Neural progenitor cell (in vitro differentiated cells): Measurements from ENCODE around the gene RALGDS. TPM values are rescaled to one million over a fixed set of nuclear protein-coding genes. Genes with fewer than 3 reads are reported as not detected.

ENCODE experiments used
- DNase-seq: peaks from one replicate; pipeline ENCODE4 v3.0.0-alpha.2; 2016; ENCODE audit warnings: low spot score
- H2AFZ ChIP-seq: fragments of 200-600 bp; sonication (generic); replicated peaks from 2 replicates; pipeline ENCODE4 v1.6.1; 2016; ENCODE audit warnings: antibody characterized with exemption
- H3F3A ChIP-seq: fragments of 200-600 bp; sonication (generic); 2 replicates; pipeline ENCODE4 v1.6.1; 2016; ENCODE audit warnings: antibody characterized with exemption, low read depth
- H3K27ac ChIP-seq: fragments of 200-600 bp; sonication (generic); 2 replicates; pipeline ENCODE4 v1.5.1; 2016; ENCODE audit warnings: mild to moderate bottlenecking
- H3K27me3 ChIP-seq: fragments of 200-600 bp; sonication (generic); 2 replicates; pipeline ENCODE4 v1.6.1; 2016; ENCODE audit warnings: mild to moderate bottlenecking, moderate library complexity
- H3K36me3 ChIP-seq: fragments of 200-600 bp; sonication (generic); 2 replicates; pipeline ENCODE4 v1.5.1; 2016
- H3K4me1 ChIP-seq: fragments of 200-600 bp; sonication (generic); 2 replicates; pipeline ENCODE4 v1.6.1; 2016; ENCODE audit warnings: mixed run types
- H3K4me2 ChIP-seq: fragments of 200-600 bp; sonication (generic); 2 replicates; pipeline ENCODE4 v1.6.1; 2016
- H3K4me3 ChIP-seq: fragments of 200-600 bp; sonication (generic); 2 replicates; pipeline ENCODE4 v1.5.1; 2016
- H3K79me2 ChIP-seq: fragments of 200-600 bp; sonication (generic); 2 replicates; pipeline ENCODE4 v1.6.1; 2016; ENCODE audit warnings: low read depth
- H3K9ac ChIP-seq: fragments of 200-600 bp; sonication (generic); 2 replicates; pipeline ENCODE4 v1.6.1; 2016
- H3K9me3 ChIP-seq: fragments of 200-600 bp; sonication (generic); 2 replicates; pipeline ENCODE4 v1.5.1; 2016; ENCODE audit warnings: low read depth
- H4K20me1 ChIP-seq: fragments of 200-600 bp; sonication (generic); 2 replicates; pipeline ENCODE4 v1.6.1; 2016; ENCODE audit warnings: low read depth
- H3K27ac Mint-ChIP-seq: 3 replicates; pipeline ENCODE4 v1.8.0; 2021; ENCODE audit warnings: mixed read lengths
- H3K27me3 Mint-ChIP-seq: 2 replicates; pipeline ENCODE4 v1.8.0; 2022; ENCODE audit warnings: low read depth, mild to moderate bottlenecking, inconsistent platforms, moderate library complexity, mixed read lengths; ENCODE audit not compliant: insufficient read depth
- H3K36me3 Mint-ChIP-seq: 3 replicates; pipeline ENCODE4 v1.8.0; 2021; ENCODE audit warnings: mixed read lengths
- H3K4me1 Mint-ChIP-seq: 3 replicates; pipeline ENCODE4 v1.8.0; 2021; ENCODE audit warnings: mixed read lengths
- H3K4me3 Mint-ChIP-seq: 3 replicates; pipeline ENCODE4 v1.8.0; 2021; ENCODE audit warnings: mild to moderate bottlenecking, moderate library complexity, mixed read lengths
- H3K9me3 Mint-ChIP-seq: 3 replicates; pipeline ENCODE4 v1.8.0; 2020; ENCODE audit warnings: mixed read lengths
- CTCF ChIP-seq: fragments of 200-600 bp; sonication (generic); IDR thresholded peaks from 2 replicates; pipeline ENCODE4 v1.5.1; 2017; ENCODE audit warnings: antibody characterized with exemption, mild to moderate bottlenecking
- EZH2 ChIP-seq: fragments of 200-600 bp; sonication (generic); IDR thresholded peaks from 2 replicates; pipeline ENCODE4 v1.6.1; 2017; ENCODE audit warnings: antibody characterized with exemption, mild to moderate bottlenecking, moderate library complexity
- EZH2phosphoT487 ChIP-seq: fragments of 200-600 bp; sonication (generic); IDR thresholded peaks from 2 replicates; pipeline ENCODE4 v1.6.1; 2017; ENCODE audit warnings: antibody characterized with exemption
- total RNA-seq: library from RNA; depleted of rRNA; stranded (reverse); fragments of >200 nt; gene quantifications from 2 replicates; pipeline ENCODE4 v1.2.3, GENCODE V29; 2015; ENCODE audit warnings: low replicate concordance

Gene RALGDS
- total RNA-seq, 1 donor from 2014 or later: 24.1 TPM

GRCh38 chr9:133119103-133119845 is 1.8 kb downstream of the RALGDS start:
- Mint-ChIP-seq H3K4me1 (peaks cover 56% of the 10 kb centered on the region), H3K27ac (peak overlapping the region; percentile 89)

GRCh38 chr9:133118568-133118967 is 2.5 kb downstream of the RALGDS start:
- Mint-ChIP-seq H3K27ac (peak overlapping the region; percentile 89), H3K27me3 (peaks cover 11% of the 10 kb centered on the region), H3K9me3 (no peaks in the 10 kb centered on the region), H3K36me3 (no peaks in the 10 kb centered on the region), H3K4me1 (peaks cover 52% of the 10 kb centered on the region), H3K4me3 (peak overlapping the region; percentile 68)
- Histone ChIP-seq H3K4me3 (no peak overlapping the region), H3K4me1 (peaks cover 37% of the 10 kb centered on the region), H3K27me3 (no peaks in the 10 kb centered on the region), H4K20me1 (peaks cover 96% of the 10 kb centered on the region), H3K9ac (no peak overlapping the region), H2AFZ (no peak overlapping the region), H3F3A (peaks cover 35% of the 10 kb centered on the region), H3K79me2 (peaks cover 30% of the 10 kb centered on the region), H3K9me3 (no peaks in the 10 kb centered on the region), H3K36me3 (no peaks in the 10 kb centered on the region), H3K4me2 (peak overlapping the region; percentile 100), H3K27ac (no peak overlapping the region)
- TF ChIP-seq EZH2phosphoT487 (no peak), CTCF (no peak), EZH2 (no peak)
- DNase-seq: no peak

More at GRCh38 chr9:133119103-133119845, 1.8 kb downstream of the RALGDS start:
- H3K36me3 Mint-ChIP-seq: no peaks in the 10 kb centered on the region
- Histone ChIP-seq H3K4me3 (peak overlapping the region; percentile 93), H3K4me2 (peak overlapping the region; percentile 100), H3K27ac (no peak overlapping the region), H3K36me3 (no peaks in the 10 kb centered on the region), H3F3A (peaks cover 38% of the 10 kb centered on the region), H4K20me1 (peaks cover 94% of the 10 kb centered on the region), H3K4me1 (peaks cover 30% of the 10 kb centered on the region), H2AFZ (no peak overlapping the region), H3K9ac (no peak overlapping the region), H3K27me3 (no peaks in the 10 kb centered on the region), H3K9me3 (no peaks in the 10 kb centered on the region), H3K79me2 (peaks cover 30% of the 10 kb centered on the region)
- peak overlapping the region; percentile 84 for H3K4me3 Mint-ChIP-seq
- no peaks in the 10 kb centered on the region for H3K9me3 Mint-ChIP-seq
- peak; percentile 64 for DNase-seq
- H3K27me3 Mint-ChIP-seq: peaks cover 9% of the 10 kb centered on the region
- TF ChIP-seq CTCF (no peak), EZH2phosphoT487 (no peak), EZH2 (no peak)

GRCh38 chr9:133118179-133118520 is 2.9 kb downstream of the RALGDS start:
- no peak for TF ChIP-seq EZH2
- TF ChIP-seq EZH2phosphoT487: no peak
- TF ChIP-seq CTCF: no peak
- H3K9me3 Mint-ChIP-seq: no peaks in the 10 kb centered on the region
- Histone ChIP-seq H3K9me3 (no peaks in the 10 kb centered on the region), H4K20me1 (peaks cover 96% of the 10 kb centered on the region), H3K27me3 (no peaks in the 10 kb centered on the region), H2AFZ (no peak overlapping the region), H3K4me2 (no peak overlapping the region), H3K9ac (no peak overlapping the region), H3K4me3 (no peak overlapping the region), H3K36me3 (no peaks in the 10 kb centered on the region), H3F3A (peaks cover 31% of the 10 kb centered on the region), H3K79me2 (peaks cover 30% of the 10 kb centered on the region), H3K4me1 (peaks cover 38% of the 10 kb centered on the region), H3K27ac (no peak overlapping the region)
- H3K4me3 Mint-ChIP-seq: no peak overlapping the region
- H3K4me1 Mint-ChIP-seq: peaks cover 51% of the 10 kb centered on the region
- no peak for DNase-seq
- H3K27me3 Mint-ChIP-seq: peaks cover 11% of the 10 kb centered on the region
- H3K27ac Mint-ChIP-seq: no peak overlapping the region
- H3K36me3 Mint-ChIP-seq: no peaks in the 10 kb centered on the region
